ENCODE measurements around the gene HYAL2.

GRCh38 chr3:50333744-50334328 is 11.3 kb upstream of the HYAL2 start:
- no peak for TF ChIP-seq CTCF (IDR thresholded peaks at IDR 0.05; ENCODE audit: low read depth, low read length, missing input control)
- TF ChIP-seq YY1 (IDR thresholded peaks at IDR 0.05) = no peak
- TF ChIP-seq MAX (IDR thresholded peaks at IDR 0.05) = no peak
- TF ChIP-seq SP1 (IDR thresholded peaks at IDR 0.05) = peak; percentile 46
- peak in 1 of 2 donors; percentile 52 for TF ChIP-seq JUND (IDR thresholded peaks at IDR 0.05)
- no peak for TF ChIP-seq GABPA (IDR thresholded peaks at IDR 0.05 in 1 of 2, conservative IDR thresholded peaks at IDR 0.05 in 1 of 2)

Measured in liver (tissue), 3 donors.